Stimulated activated CD4-positive, alpha-beta T cell treated with anti-CD3 and anti-CD28 coated beads, Interleukin-2, amount 100 ng/mL, for 48 hours (primary cell): ENCODE data around the gene ANKRD22.

Experiments
- DNase-seq, 2 donors: peaks; one replicate each; pipeline ENCODE4 v3.0.0-alpha.2; 2020

Gene ANKRD22

DNA sequence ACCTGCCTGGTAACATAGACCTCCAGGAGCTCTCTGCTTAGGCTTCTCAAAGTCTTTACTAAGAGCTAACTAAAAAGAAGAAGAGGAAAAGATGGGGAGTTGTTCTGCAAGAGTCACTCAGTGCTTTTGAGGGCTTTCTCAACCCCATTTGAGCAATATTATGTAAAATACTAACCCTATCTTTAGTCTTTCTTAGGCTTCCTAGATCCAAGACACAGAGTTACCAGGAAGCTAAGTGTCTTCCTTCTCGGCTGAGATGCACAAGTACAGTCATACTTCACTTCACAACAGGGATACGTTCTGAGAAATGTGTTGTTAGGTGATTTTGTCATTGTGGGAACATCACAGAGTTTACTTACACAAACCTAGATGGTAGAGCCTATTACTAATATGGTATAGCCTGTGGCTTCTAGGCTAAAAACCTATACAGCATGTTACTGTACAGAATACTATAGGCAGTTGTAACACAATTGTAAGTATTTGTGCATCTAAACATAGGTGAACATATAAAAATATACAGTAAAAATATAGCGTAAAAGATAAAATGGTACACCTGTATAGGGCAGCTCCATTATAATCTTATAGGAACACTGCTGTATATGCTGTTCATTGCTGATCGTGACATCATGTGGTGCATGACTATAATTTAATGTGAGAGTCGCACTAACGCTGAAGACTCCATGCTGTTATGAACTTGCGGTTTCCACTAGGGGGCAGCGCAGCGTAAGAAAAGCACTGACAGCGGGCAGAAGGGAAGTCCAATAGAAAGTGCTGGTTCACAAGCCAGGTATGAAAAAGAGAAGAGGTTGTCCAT lies 16.3 kb downstream of the ANKRD22 start:
- DNase-seq, result peak; percentile 80 to 83

GRCh38 chr10:88833723-88834122 lies 17.9 kb downstream of the ANKRD22 start:
- DNase-seq, result no peak

DNA sequence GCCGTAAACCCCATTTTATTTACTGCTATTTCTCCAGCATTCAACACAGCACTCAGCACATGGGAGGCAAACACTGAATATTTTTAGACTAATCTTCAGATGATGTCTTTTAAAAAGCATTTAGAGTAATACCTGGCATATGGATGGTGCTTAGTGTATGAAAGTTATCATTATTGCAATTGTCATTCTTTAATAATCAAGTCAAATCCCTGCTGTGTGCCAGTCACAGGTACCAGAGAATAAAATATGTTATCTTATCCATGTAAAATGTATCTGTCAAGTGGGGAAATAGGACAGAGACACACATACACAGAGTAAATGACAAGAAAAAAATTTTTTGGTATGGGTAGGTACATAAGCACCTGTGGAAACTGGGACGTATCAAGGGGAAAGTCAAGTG lies 18.5 kb downstream of the ANKRD22 start:
- DNase-seq, result no peak

DNA sequence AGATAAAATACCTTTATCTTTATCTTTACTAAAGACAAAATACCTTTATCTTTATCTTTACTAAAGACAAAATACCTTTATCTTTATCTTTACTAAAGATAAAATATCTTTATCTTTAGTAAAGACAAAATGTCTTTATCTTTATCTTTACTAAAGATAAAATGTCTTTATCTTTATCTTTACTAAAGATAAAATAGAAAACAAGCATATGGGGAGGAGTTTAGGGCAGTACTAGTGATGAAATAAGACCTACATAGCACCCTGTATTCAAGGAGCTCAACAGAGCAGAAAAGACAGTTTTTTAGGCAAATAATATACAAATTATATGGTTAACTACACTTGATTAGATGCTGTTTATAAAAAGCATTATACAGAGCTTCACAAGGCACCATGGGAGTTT lies 19.3 kb downstream of the ANKRD22 start:
- no peak for DNase-seq

DNA sequence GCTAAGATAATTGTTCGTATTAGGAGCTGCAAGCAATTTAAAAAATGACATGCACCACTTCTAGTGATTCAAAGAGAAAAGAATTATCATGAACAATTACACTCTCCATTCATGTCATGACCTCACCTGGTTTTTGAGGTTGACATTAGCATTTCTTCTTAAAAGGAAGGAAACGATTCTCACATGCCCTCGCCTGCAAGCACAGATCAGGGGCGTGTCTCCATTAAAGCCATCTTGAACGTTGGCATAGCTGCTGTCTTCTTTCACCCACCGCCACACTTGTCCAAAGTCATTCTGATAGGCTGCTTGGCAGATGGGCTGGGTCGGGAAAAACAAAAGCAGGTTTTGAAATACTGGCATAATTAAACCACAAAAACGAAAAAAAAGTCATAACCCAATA lies 19.9 kb downstream of the ANKRD22 start:
- DNase-seq, result no peak

- DNase-seq, result no peak
Measured at GRCh38 chr10:88830643-88831268, 20.9 kb downstream of the ANKRD22 start.

DNA sequence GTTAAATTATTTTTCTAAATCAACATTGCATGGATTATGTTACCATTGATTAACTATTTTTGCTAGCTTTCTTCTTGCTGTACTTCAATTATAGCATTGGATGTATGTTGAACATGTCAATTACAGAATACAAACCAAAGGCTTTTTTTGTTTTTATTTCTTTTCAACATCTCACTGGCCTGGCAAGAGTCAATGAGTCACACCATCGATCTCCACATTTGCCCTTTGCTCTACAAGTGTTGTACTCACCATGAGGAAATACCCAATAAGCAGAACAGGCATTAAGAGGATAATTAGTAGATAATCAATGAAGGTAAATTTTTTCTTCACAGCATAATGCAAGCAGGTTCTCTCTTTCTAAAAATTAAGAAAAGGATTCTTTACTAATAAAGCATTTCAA lies 23.3 kb downstream of the ANKRD22 start:
- no peak for DNase-seq

DNA sequence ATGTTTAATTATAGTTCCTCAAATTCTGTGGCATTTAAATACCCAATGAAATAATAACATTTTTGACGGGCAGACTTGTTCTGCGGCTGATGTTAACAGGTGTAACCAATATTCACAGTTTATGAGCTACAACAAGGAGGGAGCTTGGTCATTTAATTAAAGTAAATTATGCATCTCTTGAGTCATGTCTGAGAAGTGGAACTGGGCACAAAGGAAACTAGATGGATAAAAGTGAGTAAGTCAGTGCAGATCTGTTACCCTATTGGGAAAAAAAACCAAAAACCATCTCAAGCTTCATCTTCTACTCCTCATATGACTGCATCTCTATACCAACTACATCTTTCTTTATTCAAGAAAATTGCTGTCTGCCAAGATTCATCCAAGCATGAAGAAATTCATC lies 24.0 kb downstream of the ANKRD22 start:
- DNase-seq, result no peak

DNA sequence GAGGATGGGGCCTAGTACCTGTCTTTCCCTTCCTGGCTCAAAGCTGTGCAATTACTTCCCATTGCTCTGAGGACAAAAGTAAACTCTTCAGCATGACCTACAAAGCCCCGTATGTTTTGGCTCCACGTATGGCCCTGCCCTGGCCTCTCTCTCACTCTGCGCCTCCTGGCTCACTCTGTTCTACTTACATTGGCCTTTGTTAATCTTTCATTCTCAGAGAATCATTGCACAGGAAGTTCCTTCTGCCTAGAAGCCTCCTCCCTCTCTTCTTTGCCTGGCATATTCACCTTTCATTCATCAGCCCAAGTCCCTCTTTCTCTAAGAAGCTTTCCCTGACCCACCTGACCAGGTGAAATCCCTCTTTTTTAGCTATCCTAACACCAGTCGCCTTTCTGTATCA lies 25.3 kb downstream of the ANKRD22 start:
- DNase-seq, result no peak

DNA sequence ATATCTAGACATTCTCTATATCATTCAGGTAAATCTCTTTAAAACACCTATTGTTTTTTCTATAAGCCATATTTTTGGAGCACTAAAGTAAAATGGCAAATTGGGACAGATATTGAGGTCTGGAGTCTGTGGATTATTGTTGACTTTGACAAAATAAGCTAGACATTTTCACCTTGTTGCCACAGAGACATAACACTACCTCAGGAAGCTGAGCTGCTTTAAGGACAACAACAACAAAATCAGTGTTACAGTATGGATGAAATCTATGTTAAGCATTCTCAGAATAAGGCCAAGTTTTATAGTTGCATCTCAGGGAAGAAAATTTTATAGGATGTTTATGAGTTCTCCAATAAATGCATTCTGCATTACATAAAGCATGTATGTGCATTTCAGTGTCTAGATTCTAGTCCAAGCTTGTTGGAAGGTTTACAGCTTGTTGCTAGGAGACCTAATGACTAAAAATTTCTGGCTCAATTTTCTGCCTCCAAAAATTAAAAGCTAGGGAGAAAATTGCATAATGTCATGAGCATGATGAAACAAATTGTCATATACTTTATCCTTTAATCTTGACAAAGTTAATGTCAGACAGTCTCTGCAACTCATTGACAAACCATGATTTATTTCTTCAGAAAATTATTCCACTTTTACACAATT lies 30.8 kb downstream of the ANKRD22 start:
- DNase-seq, result no peak

DNA sequence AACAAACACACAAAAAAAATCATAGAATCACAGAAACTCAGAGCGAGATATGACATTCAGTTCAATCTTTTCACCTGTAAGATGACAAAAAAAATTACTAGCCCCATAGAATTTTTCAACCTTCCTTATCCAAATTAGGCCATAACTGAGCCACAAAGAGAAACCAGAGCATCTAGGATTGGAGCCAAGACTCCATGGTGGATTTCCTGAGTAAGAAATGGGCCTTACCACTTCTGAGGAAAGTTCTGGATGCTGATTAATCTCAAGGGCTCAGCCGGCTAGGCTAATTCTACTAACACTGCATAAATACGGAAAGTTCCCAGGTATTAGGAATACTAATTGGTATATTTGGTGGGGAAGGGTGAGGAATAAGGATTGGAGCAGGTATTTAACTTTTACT lies 32.4 kb downstream of the ANKRD22 start:
- no peak for DNase-seq

GRCh38 chr10:88813200-88813599 lies 38.4 kb downstream of the ANKRD22 start:
- no peak for DNase-seq

DNA sequence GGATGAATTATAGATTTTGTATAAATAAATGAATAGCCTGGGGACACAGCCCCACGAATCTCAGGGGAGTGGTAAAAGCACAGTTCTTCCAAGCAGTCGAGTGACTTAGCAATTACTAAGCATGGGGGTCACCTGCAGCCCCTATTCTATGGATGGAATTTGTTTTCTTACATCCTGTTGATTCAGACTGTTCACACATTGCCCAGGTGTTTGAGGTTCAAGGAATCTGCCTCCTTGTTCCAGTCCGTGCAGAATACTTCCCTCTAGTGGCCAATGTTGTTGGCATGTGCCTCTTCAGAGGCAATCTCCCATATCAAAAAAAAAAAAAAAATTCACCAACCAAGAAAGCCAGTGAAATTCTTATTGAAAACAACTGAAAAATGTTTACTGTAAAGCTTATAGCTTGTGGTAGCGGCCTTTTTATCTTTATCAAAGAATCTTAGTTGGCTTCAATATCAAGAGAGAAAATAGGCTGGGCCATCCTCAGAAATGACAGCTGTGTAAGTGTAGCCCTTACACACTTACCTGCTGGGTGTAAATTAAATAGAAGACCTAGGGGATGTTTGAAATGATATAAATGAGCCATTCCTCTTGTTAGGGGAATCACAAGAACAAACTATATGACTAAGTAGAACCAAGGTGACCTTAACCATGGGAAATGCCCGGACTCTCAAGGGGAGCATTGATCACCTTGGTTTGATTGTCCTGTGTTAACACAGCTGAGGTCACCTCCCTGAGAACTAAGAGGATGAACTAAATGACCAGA lies 41.3 kb downstream of the ANKRD22 start:
- DNase-seq, result peak in 1 of 2 donors; percentile 23

GRCh38 chr10:88809621-88810020 lies 42.0 kb downstream of the ANKRD22 start:
- no peak for DNase-seq

DNA sequence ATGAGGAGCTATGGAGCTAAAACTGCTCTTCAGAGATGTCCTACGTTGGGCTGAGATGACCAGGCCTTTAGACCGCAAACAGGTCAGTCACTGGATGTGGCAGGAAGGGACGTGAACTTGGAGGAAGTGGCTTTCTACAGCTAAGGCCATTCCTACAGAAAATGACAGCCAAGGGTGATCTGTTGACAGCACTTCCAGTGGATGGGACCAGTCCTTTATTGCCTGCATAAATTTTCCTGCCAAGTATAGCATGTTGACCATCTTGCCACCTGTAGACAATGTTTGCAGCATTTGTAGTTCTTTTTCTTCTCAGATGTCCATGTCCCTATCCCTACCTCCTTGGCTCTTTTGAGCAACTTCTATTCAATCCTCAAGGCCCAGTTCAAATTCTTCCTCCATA lies 45.7 kb downstream of the ANKRD22 start:
- DNase-seq, result no peak

DNA sequence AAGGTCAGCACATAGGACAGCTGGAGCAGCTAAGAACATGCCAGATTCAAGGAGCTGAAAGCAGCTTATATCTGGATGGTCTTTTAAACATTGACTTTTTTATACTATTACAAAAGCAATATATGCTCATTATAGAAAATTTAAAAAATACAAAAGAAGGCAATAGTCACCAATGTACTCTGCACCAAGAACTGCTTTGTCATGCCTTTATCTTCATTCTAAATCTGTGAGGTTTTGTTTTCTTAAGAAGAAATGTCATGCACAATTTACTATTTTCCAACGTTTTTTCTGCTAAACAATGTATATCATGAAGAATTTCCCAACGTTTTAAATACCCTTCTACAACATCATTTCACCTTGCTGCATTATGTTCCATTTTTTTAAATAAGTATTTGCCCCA lies 46.3 kb downstream of the ANKRD22 start:
- DNase-seq, result no peak

GRCh38 chr10:88804083-88804812 lies 47.4 kb downstream of the ANKRD22 start:
- DNase-seq, result no peak

GRCh38 chr10:88803641-88804040 lies 48.0 kb downstream of the ANKRD22 start:
- no peak for DNase-seq

GRCh38 chr10:88802523-88803285 lies 48.9 kb downstream of the ANKRD22 start, which contains the start of gene LIPM:
Gene LIPM (plus strand): TSS chr10:88802730. CDS start chr10:88802897, 167 bp downstream.
- DNase-seq, result no peak

DNA sequence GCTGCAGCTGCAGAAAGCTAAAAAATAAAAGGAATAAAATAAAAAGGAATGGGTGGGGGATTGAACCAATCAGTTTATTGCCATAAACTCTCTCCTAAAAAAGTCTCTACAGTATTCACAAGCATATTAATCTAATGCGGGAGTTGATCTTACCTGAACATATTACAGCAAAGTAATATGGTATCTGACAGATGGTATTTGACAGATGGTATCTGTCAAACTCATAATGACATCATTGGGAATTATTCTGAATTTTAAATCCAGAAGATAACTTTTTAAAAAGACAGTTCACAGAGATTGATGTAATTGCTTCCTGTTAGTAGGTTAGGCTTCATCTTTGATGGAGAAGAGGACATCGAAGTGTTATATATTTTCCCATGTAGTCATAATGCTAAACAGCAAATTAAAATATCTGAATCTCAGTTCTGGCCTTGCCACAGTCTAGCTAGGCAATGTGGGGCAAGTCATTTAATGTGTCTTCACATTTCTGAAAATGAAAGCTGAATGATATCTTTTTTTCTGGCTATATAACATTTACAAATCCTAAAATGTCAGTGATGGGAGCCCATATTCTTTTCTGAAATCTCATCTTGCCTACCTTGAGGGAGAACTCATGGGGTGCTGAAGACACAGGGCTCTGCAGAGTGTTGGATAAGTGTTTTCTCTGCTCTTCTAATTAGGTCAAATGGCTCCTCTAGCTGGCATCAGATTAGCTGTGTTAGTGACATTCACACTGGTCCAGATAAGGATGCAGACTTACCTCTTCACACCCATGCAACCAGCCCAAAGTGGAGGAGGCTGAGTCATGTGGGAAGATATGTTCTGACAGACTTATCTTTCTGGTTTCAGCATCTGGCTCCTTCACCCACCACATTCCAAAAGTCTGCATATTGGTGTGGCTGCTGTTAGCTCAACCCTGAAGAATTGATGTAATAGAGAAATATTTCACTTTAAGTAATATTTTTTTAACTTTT lies 51.2 kb downstream of the ANKRD22 start:
- no peak for DNase-seq
